ENCODE measurements around the gene RAD51B.
"Not testable (repeated sequence)": the region's sequence is repeated elsewhere in the genome, so short reads cannot be mapped to it uniquely, and the experiment has no call there.

Gene RAD51B

GRCh38 chr14:68241862-68242487 lies 422.4 kb downstream of the RAD51B start:
- DNase-seq: no peak

GRCh38 chr14:68243450-68244010 lies 424.0 kb downstream of the RAD51B start:
- DNase-seq: no peak

- DNase-seq: no peak
These were observed 424.8 kb downstream of the RAD51B start for GRCh38 chr14:68244262-68244980.

GRCh38 chr14:68245146-68246073 lies 425.8 kb downstream of the RAD51B start:
- no peak for DNase-seq

- DNase-seq: no peak
These were observed 426.7 kb downstream of the RAD51B start for GRCh38 chr14:68246074-68246785.

- no peak for DNase-seq
These were observed 427.2 kb downstream of the RAD51B start for GRCh38 chr14:68246786-68247105.

GRCh38 chr14:68247274-68247673 lies 427.7 kb downstream of the RAD51B start:
- no peak for DNase-seq

GRCh38 chr14:68247676-68248268 lies 428.2 kb downstream of the RAD51B start:
- DNase-seq: peak; percentile 85

- peak; percentile 60 for DNase-seq
These were observed 429.1 kb downstream of the RAD51B start for GRCh38 chr14:68248481-68249255.

GRCh38 chr14:68249661-68250451 lies 430.3 kb downstream of the RAD51B start:
- DNase-seq: no peak

GRCh38 chr14:68250927-68251768 lies 431.6 kb downstream of the RAD51B start:
- DNase-seq: no peak

- DNase-seq: no peak
These were observed 432.2 kb downstream of the RAD51B start for GRCh38 chr14:68251769-68252100.

GRCh38 chr14:68253160-68253780 lies 433.7 kb downstream of the RAD51B start:
- no peak for DNase-seq

GRCh38 chr14:68253878-68254528 lies 434.4 kb downstream of the RAD51B start:
- DNase-seq: no peak

GRCh38 chr14:68254669-68255527 lies 435.3 kb downstream of the RAD51B start:
- no peak for DNase-seq

GRCh38 chr14:68255693-68256178 lies 436.2 kb downstream of the RAD51B start:
- no peak for DNase-seq

GRCh38 chr14:68257969-68258368 lies 438.4 kb downstream of the RAD51B start:
- DNase-seq: no peak

GRCh38 chr14:68258995-68259394 lies 439.4 kb downstream of the RAD51B start:
- not testable (repeated sequence) for DNase-seq

Data from MV-4-11 (cell line).